HK-2 (cell line): ENCODE results near the gene CRYZL1.
A peak's percentile ranks its signal among the peaks of the same experiment; 100 is the strongest.

ENCODE experiments used
- DNase-seq: peaks from one replicate; pipeline ENCODE4 v3.0.0-alpha.2; 2018; ENCODE audit not compliant: unreplicated experiment

Gene CRYZL1

DNA sequence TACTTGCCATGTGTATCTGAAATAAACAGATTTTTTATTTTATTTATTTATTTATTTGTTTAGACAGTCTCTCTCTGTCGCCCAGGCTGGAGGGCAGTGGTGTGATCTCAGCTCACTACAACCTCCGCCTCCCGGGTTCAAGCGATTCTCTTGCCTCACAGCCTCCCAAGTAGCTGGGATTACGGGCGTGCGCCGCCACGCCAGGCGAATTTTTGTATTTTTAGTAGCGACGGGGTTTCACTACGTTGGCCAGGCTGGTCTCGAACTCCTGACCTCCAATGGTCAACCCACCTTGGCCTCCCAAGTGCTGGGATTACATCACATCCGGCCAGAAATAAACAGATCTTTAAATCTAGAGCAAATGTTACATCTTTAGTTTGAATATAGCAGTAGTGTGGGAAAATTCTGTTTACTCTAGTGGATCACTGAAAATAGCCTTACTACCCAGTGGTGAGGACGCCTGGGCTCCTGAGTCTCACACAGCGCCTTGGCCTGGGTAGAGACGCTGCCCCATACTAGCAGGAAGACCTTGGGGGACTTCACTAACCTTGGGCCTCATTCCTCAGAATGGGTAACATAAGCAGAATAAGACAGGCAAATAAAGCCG is 100.3 kb downstream of the CRYZL1 start:
- DNase-seq, result peak; percentile 7

DNA sequence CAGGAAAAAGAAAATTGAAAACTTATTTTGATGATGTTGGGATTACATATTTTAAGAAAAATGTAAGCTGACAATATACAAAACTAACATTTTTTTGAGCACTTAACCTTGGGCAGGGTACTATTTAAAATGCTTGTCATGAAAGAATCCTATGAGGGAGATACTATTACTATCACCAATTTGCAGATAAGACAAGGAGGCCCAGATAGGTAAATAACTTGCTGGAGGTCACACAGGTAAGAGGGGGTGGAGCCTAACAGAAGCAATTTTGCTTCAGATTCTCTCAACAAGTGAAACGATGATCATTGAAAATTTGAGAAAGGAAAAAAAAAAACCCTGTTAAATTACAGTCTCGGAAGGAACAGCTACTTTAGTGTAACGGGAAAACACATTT is 100.8 kb downstream of the CRYZL1 start:
- no peak for DNase-seq

DNA sequence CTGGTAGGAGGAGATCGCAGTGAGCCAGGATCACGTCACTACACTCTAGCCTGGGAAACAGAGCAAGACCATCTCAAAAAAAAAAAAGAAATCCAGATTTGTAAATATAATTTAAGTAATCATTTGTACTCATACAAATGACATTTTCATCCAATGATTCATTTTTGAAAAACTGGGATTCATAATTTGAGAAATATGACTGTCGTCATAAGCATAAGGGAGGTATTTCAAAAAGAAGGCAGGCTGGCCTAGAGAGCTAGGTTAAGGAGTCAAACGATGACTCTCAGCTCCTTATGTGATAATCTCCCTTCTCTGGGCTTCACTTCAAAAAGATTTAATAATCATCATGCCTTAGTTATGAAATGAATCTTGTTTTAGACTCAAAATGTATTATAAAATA is 101.9 kb downstream of the CRYZL1 start:
- no peak for DNase-seq
